ENCODE data around the gene PDE9A.

- TF ChIP-seq EZH2 (IDR thresholded peaks at IDR 0.05; ENCODE audit: borderline replicate concordance, low read depth, low read length, severe bottlenecking): no peak
- TF ChIP-seq POLR2A (IDR thresholded peaks at IDR 0.05; ENCODE audit: low read depth, low read length): no peak
- TF ChIP-seq POLR2AphosphoS5 (IDR thresholded peaks at IDR 0.05; ENCODE audit: insufficient read depth, low read depth, low read length): no peak
- TF ChIP-seq CTCF (IDR thresholded peaks at IDR 0.05; ENCODE audit: extremely low read depth in 1 of 2, insufficient read depth in 1 of 2, low read depth in 1 of 2, low read length in 2 of 2): no peak
- TF ChIP-seq JUN (IDR thresholded peaks at IDR 0.05; ENCODE audit: borderline replicate concordance, insufficient read depth, insufficient read length, low read depth): no peak
- no peak for TF ChIP-seq MAX (IDR thresholded peaks at IDR 0.05; ENCODE audit: insufficient read depth, insufficient read length)
- TF ChIP-seq GATA2 (IDR thresholded peaks at IDR 0.05; ENCODE audit: insufficient read depth, insufficient read length, low read depth, low read length): no peak
- TF ChIP-seq FOS (IDR thresholded peaks at IDR 0.05; ENCODE audit: borderline replicate concordance, insufficient read depth, low read length): no peak
- TF ChIP-seq MYC (IDR thresholded peaks at IDR 0.05; ENCODE audit: low read depth, low read length): no peak
Observed at GRCh38 chr21:42614396-42614795, 39.0 kb upstream of the PDE9A start.
